HepG2 (cell line): ENCODE results near the gene HHIPL1. TPM values are rescaled to one million over a fixed set of nuclear protein-coding genes. Genes with fewer than 3 reads are reported as not detected.

Experiments used
- AGO1 ChIP-seq: fragments of 200-400 bp; formaldehyde crosslinking; IDR thresholded peaks from 2 replicates; pipeline ENCODE4 v1.6.1; 2017; ENCODE audit warnings: mild to moderate bottlenecking, low read depth, low read length, moderate library complexity; ENCODE audit not compliant: poor library complexity, severe bottlenecking
- BRCA1 ChIP-seq: sonication (generic); formaldehyde crosslinking; IDR thresholded peaks from 2 replicates; pipeline ENCODE4 v1.4.0; 2020; ENCODE audit warnings: missing genetic modification reagents
- GABPB1 ChIP-seq: IDR thresholded peaks from 2 replicates; pipeline ENCODE4 v1.6.1; 2016; ENCODE audit warnings: mild to moderate bottlenecking, missing genetic modification reagents, moderate library complexity, missing compliant biosample characterization
- GZF1 ChIP-seq: sonication (generic); formaldehyde crosslinking; IDR thresholded peaks from 2 replicates; pipeline ENCODE4 v1.5.1; 2020; ENCODE audit warnings: mild to moderate bottlenecking, missing genetic modification reagents
- HMGA1 ChIP-seq: sonication (generic); formaldehyde crosslinking; conservative IDR thresholded peaks from 2 replicates; pipeline ENCODE4 v1.4.0; 2020; ENCODE audit warnings: missing genetic modification reagents
- KLF6 ChIP-seq: IDR thresholded peaks from 2 replicates; pipeline ENCODE4 v1.8.0; 2016; ENCODE audit warnings: missing biosample characterization, missing genetic modification reagents
- NFIB ChIP-seq: sonication (generic); formaldehyde crosslinking; IDR thresholded peaks from 2 replicates; pipeline ENCODE4 v1.9.0; 2021; ENCODE audit warnings: missing genetic modification reagents, mild to moderate bottlenecking, borderline replicate concordance
- PITX1 ChIP-seq: sonication (generic); formaldehyde crosslinking; IDR thresholded peaks from 2 replicates; pipeline ENCODE4 v1.5.1; 2020; ENCODE audit warnings: mild to moderate bottlenecking, missing genetic modification reagents
- SIX4 ChIP-seq: sonication (generic); formaldehyde crosslinking; IDR thresholded peaks from 2 replicates; pipeline ENCODE4 v1.4.0; 2020; ENCODE audit warnings: missing genetic modification reagents
- SMAD9 ChIP-seq: sonication (generic); formaldehyde crosslinking; IDR thresholded peaks from 2 replicates; pipeline ENCODE4 v1.5.1; 2020; ENCODE audit warnings: mild to moderate bottlenecking, missing genetic modification reagents
- SRF ChIP-seq: IDR thresholded peaks from 2 replicates; pipeline ENCODE4 v1.6.1; 2011; ENCODE audit warnings: mild to moderate bottlenecking, low read depth, low read length, moderate library complexity
- SRSF1 ChIP-seq: fragments of 200-400 bp; formaldehyde crosslinking; optimal IDR thresholded peaks from 2 replicates; pipeline ENCODE3; 2017; ENCODE audit warnings: mild to moderate bottlenecking, low read depth, low read length, moderate library complexity
- TBL1XR1 ChIP-seq: fragments of 150-350 bp; IDR thresholded peaks from 2 replicates; pipeline ENCODE4 v1.6.1; 2014; ENCODE audit warnings: borderline replicate concordance, low read length; ENCODE audit not compliant: partially characterized antibody
- YY1 ChIP-seq: IDR thresholded peaks from 2 replicates; pipeline ENCODE4 v1.6.1; 2011; ENCODE audit warnings: low read length, low read depth, moderate library complexity, mild to moderate bottlenecking; ENCODE audit not compliant: insufficient read depth, insufficient replicate concordance
- ZFYVE20 ChIP-seq: sonication (generic); formaldehyde crosslinking; IDR thresholded peaks from 2 replicates; pipeline ENCODE4 v1.8.0; 2023; ENCODE audit warnings: low read depth, mild to moderate bottlenecking, moderate library complexity, missing genetic modification reagents, borderline replicate concordance
- ZNF224 ChIP-seq: sonication (generic); formaldehyde crosslinking; IDR thresholded peaks from 2 replicates; pipeline ENCODE4 v1.5.0; 2020; ENCODE audit warnings: mild to moderate bottlenecking, missing genetic modification reagents
- ZNF430 ChIP-seq: sonication (generic); formaldehyde crosslinking; IDR thresholded peaks from 2 replicates; pipeline ENCODE4 v1.9.0; 2021; ENCODE audit warnings: mild to moderate bottlenecking, missing genetic modification reagents
- ZNF577 ChIP-seq: sonication (generic); formaldehyde crosslinking; IDR thresholded peaks from 2 replicates; pipeline ENCODE4 v1.4.0; 2020; ENCODE audit warnings: mild to moderate bottlenecking, low read depth, missing genetic modification reagents, borderline replicate concordance
- ZNF7 ChIP-seq: IDR thresholded peaks from 2 replicates; pipeline ENCODE4 v1.6.1; 2016; ENCODE audit warnings: missing biosample characterization, missing genetic modification reagents
- ZNF839 ChIP-seq: sonication (generic); formaldehyde crosslinking; IDR thresholded peaks from 2 replicates; pipeline ENCODE4 v1.4.0; 2020; ENCODE audit warnings: missing genetic modification reagents, mild to moderate bottlenecking, borderline replicate concordance
- polyA plus RNA-seq, 8 experiments: library from polyadenylated mRNA; depleted of rRNA in 3 of 8; stranded (reverse) in 7 of 8; unstranded in 1 of 8; fragments of >200 nt; fragmentation: Illumina TruSeq in 4 of 8; extraction: Trizol in 4 of 8; gene quantifications; 2 replicates each; pipeline versions ENCODE4 v1.2.1 to v1.2.3, GENCODE V29; 2011 to 2016; ENCODE audit warnings: low read depth in 4 of 8, missing spikeins in 1 of 8, mixed read lengths in 1 of 8; ENCODE audit not compliant: insufficient read depth in 1 of 8
- total RNA-seq, 5 experiments: library from RNA; depleted of rRNA; stranded (reverse); fragments of >200 nt; fragmentation: Illumina TruSeq; extraction: Trizol; gene quantifications; 2 replicates each; pipeline ENCODE4 v1.2.3, GENCODE V29; 2016; ENCODE audit warnings: low read depth in 1 of 5
- TF ChIP-seq, protein P1 (sequence below): sonication (generic); formaldehyde crosslinking; IDR thresholded peaks from 2 replicates; pipeline ENCODE4 v1.4.0; 2020; ENCODE audit warnings: missing genetic modification reagents
- TF ChIP-seq, protein P2 (sequence below): sonication (generic); formaldehyde crosslinking; conservative IDR thresholded peaks from 2 replicates; pipeline ENCODE4 v1.8.0; 2022; ENCODE audit warnings: mild to moderate bottlenecking, moderate library complexity, missing genetic modification reagents
- TF ChIP-seq, protein P3 (sequence below): IDR thresholded peaks from 2 replicates; pipeline ENCODE4 v1.6.1; 2012; ENCODE audit warnings: inconsistent platforms
- TF ChIP-seq, protein P4 (sequence below): sonication (generic); formaldehyde crosslinking; conservative IDR thresholded peaks from 2 replicates; pipeline ENCODE4 v1.5.0; 2020; ENCODE audit warnings: missing genetic modification reagents

The HHIPL1 gene
- total and polyA plus RNA-seq, 2 of the 13 experiments (the other 11 are each of a cell fraction or from before 2014, with no cell fraction given) = not detected

DNA sequence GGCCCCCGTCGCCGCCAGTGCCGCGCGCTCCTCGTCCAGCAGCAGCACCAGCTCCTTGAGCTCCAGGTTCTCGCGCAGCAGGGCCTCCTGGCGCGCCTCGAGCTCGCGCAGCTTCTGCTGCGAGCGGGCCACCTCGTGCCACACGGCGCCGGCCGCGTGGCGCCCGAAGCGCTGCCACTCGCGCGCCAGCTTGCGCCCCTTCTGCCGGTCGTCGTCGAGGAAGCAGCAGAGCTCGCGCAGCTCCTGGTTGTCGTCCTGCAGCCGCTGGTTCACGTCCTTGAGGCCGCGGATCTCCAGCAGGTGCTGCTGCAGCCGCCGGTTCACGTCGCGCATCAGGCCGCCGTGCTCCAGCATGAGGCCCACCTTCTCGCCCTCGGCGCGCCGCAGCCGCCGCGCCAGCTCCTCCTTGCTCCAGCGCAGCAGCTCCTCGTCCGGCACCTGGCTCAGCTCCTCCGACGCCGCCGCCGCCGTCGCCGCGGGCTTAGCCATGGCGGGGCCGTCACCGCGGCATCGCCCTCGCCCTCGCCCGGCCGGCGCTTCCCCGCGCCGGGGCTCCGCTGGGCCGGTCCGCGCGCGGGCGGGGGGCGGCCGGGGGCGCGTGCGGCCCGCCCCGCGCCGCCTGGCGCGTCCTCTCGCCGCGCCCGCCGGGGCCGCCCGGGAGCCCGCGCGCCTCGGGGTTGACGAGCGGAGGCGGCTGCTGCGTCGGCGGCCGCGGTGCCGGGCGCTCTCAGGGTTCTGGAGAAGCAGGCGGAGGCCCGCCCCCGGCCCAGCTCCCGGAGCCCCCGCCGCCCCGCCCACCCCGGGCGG is 41.3 kb upstream of the HHIPL1 start, which contains the start of gene CCDC85C (continued):
- TF ChIP-seq GZF1 (CRISPR knock-in tag) (no peak; the same call in 1 of the 2 replicates), ZNF430 (CRISPR knock-in tag) (peak; percentile 72; the same call in 1 of the 2 replicates), KLF6 (CRISPR knock-in tag) (peak; percentile 89), PITX1 (CRISPR knock-in tag) (peak; percentile 56; the same call in 1 of the 2 replicates), TBL1XR1 (no peak), YY1 (no peak), ZFYVE20 (CRISPR knock-in tag) (peak; percentile 99), ZNF839 (CRISPR knock-in tag) (peak; percentile 73), GABPB1 (CRISPR knock-in tag) (peak; percentile 67), SRF (no peak), SIX4 (CRISPR knock-in tag) (no peak), ZNF224 (CRISPR knock-in tag) (no peak), AGO1 (no peak), ZNF7 (no peak), ZNF577 (CRISPR knock-in tag) (no peak), SMAD9 (CRISPR knock-in tag) (peak; percentile 77; the same call in 1 of the 2 replicates), HMGA1 (CRISPR knock-in tag) (no peak), BRCA1 (CRISPR knock-in tag) (peak; percentile 81; the same call in 1 of the 2 replicates), SRSF1 (no peak), NFIB (CRISPR knock-in tag) (no peak)
- TF ChIP-seq, protein P1, sequence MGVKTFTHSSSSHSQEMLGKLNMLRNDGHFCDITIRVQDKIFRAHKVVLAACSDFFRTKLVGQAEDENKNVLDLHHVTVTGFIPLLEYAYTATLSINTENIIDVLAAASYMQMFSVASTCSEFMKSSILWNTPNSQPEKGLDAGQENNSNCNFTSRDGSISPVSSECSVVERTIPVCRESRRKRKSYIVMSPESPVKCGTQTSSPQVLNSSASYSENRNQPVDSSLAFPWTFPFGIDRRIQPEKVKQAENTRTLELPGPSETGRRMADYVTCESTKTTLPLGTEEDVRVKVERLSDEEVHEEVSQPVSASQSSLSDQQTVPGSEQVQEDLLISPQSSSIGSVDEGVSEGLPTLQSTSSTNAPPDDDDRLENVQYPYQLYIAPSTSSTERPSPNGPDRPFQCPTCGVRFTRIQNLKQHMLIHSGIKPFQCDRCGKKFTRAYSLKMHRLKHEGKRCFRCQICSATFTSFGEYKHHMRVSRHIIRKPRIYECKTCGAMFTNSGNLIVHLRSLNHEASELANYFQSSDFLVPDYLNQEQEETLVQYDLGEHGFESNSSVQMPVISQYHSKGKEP = peak; percentile 87; the same call in 1 of the 2 replicates
- TF ChIP-seq, protein P2, sequence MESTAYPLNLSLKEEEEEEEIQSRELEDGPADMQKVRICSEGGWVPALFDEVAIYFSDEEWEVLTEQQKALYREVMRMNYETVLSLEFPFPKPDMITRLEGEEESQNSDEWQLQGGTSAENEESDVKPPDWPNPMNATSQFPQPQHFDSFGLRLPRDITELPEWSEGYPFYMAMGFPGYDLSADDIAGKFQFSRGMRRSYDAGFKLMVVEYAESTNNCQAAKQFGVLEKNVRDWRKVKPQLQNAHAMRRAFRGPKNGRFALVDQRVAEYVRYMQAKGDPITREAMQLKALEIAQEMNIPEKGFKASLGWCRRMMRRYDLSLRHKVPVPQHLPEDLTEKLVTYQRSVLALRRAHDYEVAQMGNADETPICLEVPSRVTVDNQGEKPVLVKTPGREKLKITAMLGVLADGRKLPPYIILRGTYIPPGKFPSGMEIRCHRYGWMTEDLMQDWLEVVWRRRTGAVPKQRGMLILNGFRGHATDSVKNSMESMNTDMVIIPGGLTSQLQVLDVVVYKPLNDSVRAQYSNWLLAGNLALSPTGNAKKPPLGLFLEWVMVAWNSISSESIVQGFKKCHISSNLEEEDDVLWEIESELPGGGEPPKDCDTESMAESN = peak; percentile 91
- TF ChIP-seq, protein P3, sequence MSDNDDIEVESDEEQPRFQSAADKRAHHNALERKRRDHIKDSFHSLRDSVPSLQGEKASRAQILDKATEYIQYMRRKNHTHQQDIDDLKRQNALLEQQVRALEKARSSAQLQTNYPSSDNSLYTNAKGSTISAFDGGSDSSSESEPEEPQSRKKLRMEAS = peak; percentile 97
- TF ChIP-seq, protein P4, sequence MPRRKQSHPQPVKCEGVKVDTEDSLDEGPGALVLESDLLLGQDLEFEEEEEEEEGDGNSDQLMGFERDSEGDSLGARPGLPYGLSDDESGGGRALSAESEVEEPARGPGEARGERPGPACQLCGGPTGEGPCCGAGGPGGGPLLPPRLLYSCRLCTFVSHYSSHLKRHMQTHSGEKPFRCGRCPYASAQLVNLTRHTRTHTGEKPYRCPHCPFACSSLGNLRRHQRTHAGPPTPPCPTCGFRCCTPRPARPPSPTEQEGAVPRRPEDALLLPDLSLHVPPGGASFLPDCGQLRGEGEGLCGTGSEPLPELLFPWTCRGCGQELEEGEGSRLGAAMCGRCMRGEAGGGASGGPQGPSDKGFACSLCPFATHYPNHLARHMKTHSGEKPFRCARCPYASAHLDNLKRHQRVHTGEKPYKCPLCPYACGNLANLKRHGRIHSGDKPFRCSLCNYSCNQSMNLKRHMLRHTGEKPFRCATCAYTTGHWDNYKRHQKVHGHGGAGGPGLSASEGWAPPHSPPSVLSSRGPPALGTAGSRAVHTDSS (CRISPR knock-in tag) = no peak
